OCI-LY1 (cell line): ENCODE data around the gene ADAD2.

Experiments used
- H2AFZ ChIP-seq: fragments of 200-600 bp; sonication (generic), shearing (Covaris generic); 2 replicates; pipeline ENCODE4 v1.6.0; 2014; ENCODE audit warnings: antibody characterized with exemption, mild to moderate bottlenecking, low read length
- H3F3A ChIP-seq: fragments of 200-600 bp; sonication (generic), shearing (Covaris generic); 2 replicates; pipeline ENCODE4 v1.6.0; 2014; ENCODE audit warnings: mild to moderate bottlenecking, antibody characterized with exemption, low read length, moderate library complexity; ENCODE audit not compliant: insufficient read depth
- H3K27ac ChIP-seq: fragments of 200-600 bp; sonication (generic); 2 replicates; pipeline ENCODE4 v1.5.1; 2014; ENCODE audit warnings: low read length, mixed run types, mild to moderate bottlenecking, low read depth; ENCODE audit not compliant: poor library complexity, severe bottlenecking
- H3K27me3 ChIP-seq: fragments of 200-600 bp; sonication (generic); 2 replicates; pipeline ENCODE4 v1.6.0; 2014; ENCODE audit warnings: antibody characterized with exemption, mild to moderate bottlenecking, low read length, moderate library complexity; ENCODE audit not compliant: insufficient read depth
- H3K36me3 ChIP-seq: fragments of 200-600 bp; sonication (generic); 2 replicates; pipeline ENCODE4 v1.6.1; 2014; ENCODE audit warnings: mild to moderate bottlenecking, antibody characterized with exemption, low read length, moderate library complexity, mixed read lengths; ENCODE audit not compliant: insufficient read depth
- H3K4me1 ChIP-seq: fragments of 200-600 bp; sonication (generic); 2 replicates; pipeline ENCODE4 v1.5.1; 2014; ENCODE audit warnings: mild to moderate bottlenecking, low read length, moderate library complexity; ENCODE audit not compliant: insufficient read depth, severe bottlenecking
- H3K4me2 ChIP-seq: fragments of 200-600 bp; sonication (generic), shearing (Covaris generic); 2 replicates; pipeline ENCODE4 v1.6.1; 2014; ENCODE audit warnings: low read length
- H3K4me3 ChIP-seq: fragments of 200-600 bp; sonication (generic); 2 replicates; pipeline ENCODE4 v1.5.1; 2014; ENCODE audit warnings: low read length, low read depth, mild to moderate bottlenecking, mixed read lengths; ENCODE audit not compliant: poor library complexity, severe bottlenecking
- H3K79me2 ChIP-seq: fragments of 200-600 bp; shearing (Covaris generic); 2 replicates; pipeline ENCODE4 v1.6.1; 2016; ENCODE audit warnings: mixed run types, low read length, mixed read lengths; ENCODE audit not compliant: insufficient read depth
- H3K9ac ChIP-seq: fragments of 200-600 bp; sonication (generic), shearing (Covaris generic); 2 replicates; pipeline ENCODE4 v1.6.1; 2014; ENCODE audit warnings: mild to moderate bottlenecking, low read length, mixed read lengths
- H3K9me2 ChIP-seq: fragments of 200-600 bp; sonication (generic), shearing (Covaris generic); 2 replicates; pipeline ENCODE4 v1.6.1; 2014; ENCODE audit warnings: low read depth, mild to moderate bottlenecking, low read length, mixed read lengths
- H3K9me3 ChIP-seq: fragments of 200-600 bp; shearing (Covaris generic); 2 replicates; pipeline ENCODE4 v1.6.1; 2014; ENCODE audit warnings: low read length, mixed read lengths
- H4K20me1 ChIP-seq: fragments of 200-600 bp; sonication (generic), shearing (Covaris generic); 2 replicates; pipeline ENCODE4 v1.6.0; 2016; ENCODE audit warnings: mild to moderate bottlenecking, low read length; ENCODE audit not compliant: insufficient read depth
- CTCF ChIP-seq: fragments of 200-600 bp; sonication (generic), shearing (Covaris generic); IDR thresholded peaks from 2 replicates; pipeline ENCODE4 v1.5.1; 2017; ENCODE audit warnings: mild to moderate bottlenecking, antibody characterized with exemption, low read length, moderate library complexity, mixed read lengths
- EZH2 ChIP-seq: fragments of 200-600 bp; sonication (generic), shearing (Covaris generic); IDR thresholded peaks from 2 replicates; pipeline ENCODE4 v1.8.0; 2017; ENCODE audit warnings: borderline replicate concordance, mixed run types, mild to moderate bottlenecking, antibody characterized with exemption, low read length, moderate library complexity, mixed read lengths

The ADAD2 gene

GRCh38 chr16:84197466-84198128 is 6.6 kb downstream of the ADAD2 start:
- H3K27me3 ChIP-seq, result 0 out of 2 replicates have a peak, but pooled peaks cover 4% of the 10 kb centered on the region
- TF ChIP-seq CTCF (no peak), EZH2 (no peak)
- H3K79me2 ChIP-seq, result no peaks in the 10 kb centered on the region
- no peak overlapping the region for H3K4me3 ChIP-seq
- H3K4me2 ChIP-seq, result no peak overlapping the region
- H3F3A ChIP-seq, result no peaks in the 10 kb centered on the region
- H3K4me1 ChIP-seq, result peaks cover 19% of the 10 kb centered on the region
- H3K36me3 ChIP-seq, result no peaks in the 10 kb centered on the region
- H3K9ac ChIP-seq, result no peak overlapping the region
- H3K9me2 ChIP-seq, result no peaks in the 10 kb centered on the region
- H2AFZ ChIP-seq, result no peak overlapping the region
- no peak overlapping the region for H3K27ac ChIP-seq
- H3K9me3 ChIP-seq, result no peaks in the 10 kb centered on the region
- H4K20me1 ChIP-seq, result no peaks in the 10 kb centered on the region

- TF ChIP-seq EZH2, result no peak
- TF ChIP-seq CTCF, result no peak
- Histone ChIP-seq H3K36me3 (no peaks in the 10 kb centered on the region; the same call in 1 of the 2 replicates), H3K79me2 (no peaks in the 10 kb centered on the region), H3K9me3 (no peaks in the 10 kb centered on the region), H3K9me2 (no peaks in the 10 kb centered on the region), H3K27ac (no peak overlapping the region), H3K9ac (no peak overlapping the region), H3F3A (no peaks in the 10 kb centered on the region), H3K27me3 (0 out of 2 replicates have a peak, but pooled peaks cover 4% of the 10 kb centered on the region), H4K20me1 (no peaks in the 10 kb centered on the region), H2AFZ (no peak overlapping the region), H3K4me2 (no peak overlapping the region), H3K4me3 (no peak overlapping the region), H3K4me1 (peaks cover 15% of the 10 kb centered on the region)
Measured at GRCh38 chr16:84198401-84198800, 7.4 kb downstream of the ADAD2 start.

- no peaks in the 10 kb centered on the region; the same call in 1 of the 2 replicates for H3K36me3 ChIP-seq
- peaks cover 8% of the 10 kb centered on the region for H3K4me1 ChIP-seq
- H3K4me3 ChIP-seq, result no peak overlapping the region
- H3K27me3 ChIP-seq, result 0 out of 2 replicates have a peak, but pooled peaks cover 4% of the 10 kb centered on the region
- H2AFZ ChIP-seq, result no peak overlapping the region
- H3K9me3 ChIP-seq, result no peaks in the 10 kb centered on the region
- H4K20me1 ChIP-seq, result no peaks in the 10 kb centered on the region
- TF ChIP-seq EZH2 (no peak), CTCF (no peak)
- no peak overlapping the region for H3K9ac ChIP-seq
- H3K79me2 ChIP-seq, result no peaks in the 10 kb centered on the region
- no peak overlapping the region for H3K27ac ChIP-seq
- no peaks in the 10 kb centered on the region for H3K9me2 ChIP-seq
- H3K4me2 ChIP-seq, result no peak overlapping the region
- H3F3A ChIP-seq, result no peaks in the 10 kb centered on the region
Measured at GRCh38 chr16:84199097-84199496, 8.1 kb downstream of the ADAD2 start.
